NT2/D1 (cell line): ENCODE measurements around the gene GPR37L1.

Experiments
- SUZ12 ChIP-seq: IDR thresholded peaks from 2 replicates; pipeline ENCODE4 v1.6.1; 2011; ENCODE audit not compliant: insufficient read length, insufficient read depth; ENCODE audit errors: extremely low read depth
- YY1 ChIP-seq: IDR thresholded peaks from 2 replicates; pipeline ENCODE4 v1.6.1; 2011; ENCODE audit not compliant: insufficient read length, insufficient read depth

DNA sequence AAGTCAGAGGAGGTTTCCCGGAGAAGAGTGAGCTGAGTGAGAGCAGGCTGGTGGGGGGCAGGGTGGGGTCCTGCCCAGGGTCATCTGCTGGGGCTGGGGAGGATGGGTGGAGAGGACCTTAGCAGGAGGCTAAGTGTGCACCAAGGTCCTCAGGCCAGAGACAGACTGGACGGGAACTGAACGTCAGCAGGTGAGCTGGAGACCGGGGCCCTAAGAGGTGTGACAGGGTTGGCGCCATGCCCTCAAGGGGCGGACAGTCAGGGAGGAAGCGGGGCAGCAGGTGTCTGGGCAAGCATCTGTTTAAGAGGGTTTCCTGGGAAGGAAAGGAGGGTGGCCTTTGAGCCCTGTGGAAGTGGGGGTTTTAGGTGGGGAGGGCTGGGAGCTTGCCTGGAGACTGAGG is 51.3 kb downstream of the GPR37L1 start:
- TF ChIP-seq YY1 (no peak), SUZ12 (no peak)
